Measurements from ENCODE around the gene RNU1-4. TPM values are rescaled to one million over a fixed set of nuclear protein-coding genes. Genes with fewer than 3 reads are reported as not detected.
"Not testable (repeated sequence)": the region's sequence is repeated elsewhere in the genome, so short reads cannot be mapped to it uniquely, and the experiment has no call there.

Gene RNU1-4
- polyA plus RNA-seq, 1 donor (not counting 4 experiments of a cell fraction or from before 2014, with no cell fraction given): 67.0 TPM

DNA sequence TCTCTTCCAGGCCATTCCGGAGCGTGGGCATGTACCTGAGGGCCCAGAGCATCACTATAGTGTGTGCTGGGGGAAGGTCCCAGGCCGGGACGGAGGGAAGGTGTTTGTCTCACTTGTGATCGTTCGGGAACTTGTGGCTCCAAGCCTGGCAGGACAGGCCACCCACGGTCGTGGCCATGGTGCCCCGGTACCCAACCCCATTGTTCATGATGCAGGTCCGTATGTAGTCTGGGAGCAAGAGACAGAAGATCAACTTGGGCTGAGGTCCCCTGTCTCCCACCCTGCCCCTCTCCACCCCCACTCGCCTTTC, 20.1 kb downstream of the RNU1-4 start:
- H3K79me2 ChIP-seq (ENCODE audit: control insufficient read depth, insufficient read depth, low read length); H3K27me3 ChIP-seq (ENCODE audit: control insufficient read depth, extremely low read depth, insufficient read depth, low read length); H3K27ac ChIP-seq (ENCODE audit: control insufficient read depth, insufficient read depth, low read length); H3K9me3 ChIP-seq (ENCODE audit: control insufficient read depth, low read depth, low read length); H3K4me1 ChIP-seq (ENCODE audit: control insufficient read depth, extremely low read depth, insufficient read depth, low read length); H3K9ac ChIP-seq (ENCODE audit: control insufficient read depth, extremely low read depth, insufficient read depth, low read length); H2AFZ ChIP-seq (ENCODE audit: control insufficient read depth, low read length); dilution Hi-C loops (cut with MboI; ENCODE audit: extremely low pct_ligation_motif_present, low sequenced_read_pairs); H3K36me3 ChIP-seq (ENCODE audit: control insufficient read depth in 2 of 2, extremely low read depth in 1 of 2, insufficient read depth in 2 of 2, low read length in 2 of 2); H3K9me1 ChIP-seq (ENCODE audit: control insufficient read depth, extremely low read depth, insufficient read depth, low read length); H4K20me1 ChIP-seq (ENCODE audit: control insufficient read depth, extremely low read depth, insufficient read depth, low read length); FAIRE-seq; H3K4me3 ChIP-seq (ENCODE audit: control insufficient read depth in 2 of 3, extremely low read depth in 1 of 3, insufficient read depth in 2 of 3, low read depth in 1 of 3, low read length in 3 of 3); H3K4me2 ChIP-seq (ENCODE audit: control insufficient read depth, extremely low read depth, insufficient read depth, low read depth, low read length); DNase-seq (ENCODE audit: low read depth, low spot score): not testable (repeated sequence)

- dilution Hi-C loops (cut with MboI; ENCODE audit: extremely low pct_ligation_motif_present, low sequenced_read_pairs); H4K20me1 ChIP-seq (ENCODE audit: control insufficient read depth, extremely low read depth, insufficient read depth, low read length); H3K79me2 ChIP-seq (ENCODE audit: control insufficient read depth, insufficient read depth, low read length); H3K4me3 ChIP-seq (ENCODE audit: control insufficient read depth in 2 of 3, extremely low read depth in 1 of 3, insufficient read depth in 2 of 3, low read depth in 1 of 3, low read length in 3 of 3); H3K27me3 ChIP-seq (ENCODE audit: control insufficient read depth, extremely low read depth, insufficient read depth, low read length); H3K4me1 ChIP-seq (ENCODE audit: control insufficient read depth, extremely low read depth, insufficient read depth, low read length); H3K36me3 ChIP-seq (ENCODE audit: control insufficient read depth in 2 of 2, extremely low read depth in 1 of 2, insufficient read depth in 2 of 2, low read length in 2 of 2); DNase-seq (ENCODE audit: low read depth, low spot score); H3K4me2 ChIP-seq (ENCODE audit: control insufficient read depth, extremely low read depth, insufficient read depth, low read depth, low read length); H2AFZ ChIP-seq (ENCODE audit: control insufficient read depth, low read length); H3K27ac ChIP-seq (ENCODE audit: control insufficient read depth, insufficient read depth, low read length); H3K9ac ChIP-seq (ENCODE audit: control insufficient read depth, extremely low read depth, insufficient read depth, low read length); FAIRE-seq; H3K9me1 ChIP-seq (ENCODE audit: control insufficient read depth, extremely low read depth, insufficient read depth, low read length); H3K9me3 ChIP-seq (ENCODE audit: control insufficient read depth, low read depth, low read length): not testable (repeated sequence)
Observed at GRCh38 chr1:16760801-16761200, 20.5 kb downstream of the RNU1-4 start.

GRCh38 chr1:16764248-16764819, 24.0 kb downstream of the RNU1-4 start:
- dilution Hi-C loops (cut with MboI; ENCODE audit: extremely low pct_ligation_motif_present, low sequenced_read_pairs): not testable (repeated sequence)

GRCh38 chr1:16764820-16765655, 24.7 kb downstream of the RNU1-4 start:
- H3K4me1 ChIP-seq (ENCODE audit: control insufficient read depth, extremely low read depth, insufficient read depth, low read length); H3K27ac ChIP-seq (ENCODE audit: control insufficient read depth, insufficient read depth, low read length); DNase-seq (ENCODE audit: low read depth, low spot score); H3K4me3 ChIP-seq (ENCODE audit: control insufficient read depth in 2 of 3, extremely low read depth in 1 of 3, insufficient read depth in 2 of 3, low read depth in 1 of 3, low read length in 3 of 3); H3K9me3 ChIP-seq (ENCODE audit: control insufficient read depth, low read depth, low read length); H3K9ac ChIP-seq (ENCODE audit: control insufficient read depth, extremely low read depth, insufficient read depth, low read length); H3K79me2 ChIP-seq (ENCODE audit: control insufficient read depth, insufficient read depth, low read length); H3K27me3 ChIP-seq (ENCODE audit: control insufficient read depth, extremely low read depth, insufficient read depth, low read length); FAIRE-seq; H2AFZ ChIP-seq (ENCODE audit: control insufficient read depth, low read length); H4K20me1 ChIP-seq (ENCODE audit: control insufficient read depth, extremely low read depth, insufficient read depth, low read length); dilution Hi-C loops (cut with MboI; ENCODE audit: extremely low pct_ligation_motif_present, low sequenced_read_pairs); H3K36me3 ChIP-seq (ENCODE audit: control insufficient read depth in 2 of 2, extremely low read depth in 1 of 2, insufficient read depth in 2 of 2, low read length in 2 of 2); H3K9me1 ChIP-seq (ENCODE audit: control insufficient read depth, extremely low read depth, insufficient read depth, low read length): not testable (repeated sequence)
- peak overlapping the region; percentile 41 for H3K4me2 ChIP-seq (ENCODE audit: control insufficient read depth, extremely low read depth, insufficient read depth, low read depth, low read length)

More at GRCh38 chr1:16764248-16764819, 24.0 kb downstream of the RNU1-4 start:
- H3K4me3 ChIP-seq (ENCODE audit: control insufficient read depth in 2 of 3, extremely low read depth in 1 of 3, insufficient read depth in 2 of 3, low read depth in 1 of 3, low read length in 3 of 3); H4K20me1 ChIP-seq (ENCODE audit: control insufficient read depth, extremely low read depth, insufficient read depth, low read length); H3K27me3 ChIP-seq (ENCODE audit: control insufficient read depth, extremely low read depth, insufficient read depth, low read length); H3K36me3 ChIP-seq (ENCODE audit: control insufficient read depth in 2 of 2, extremely low read depth in 1 of 2, insufficient read depth in 2 of 2, low read length in 2 of 2); FAIRE-seq; H2AFZ ChIP-seq (ENCODE audit: control insufficient read depth, low read length); H3K27ac ChIP-seq (ENCODE audit: control insufficient read depth, insufficient read depth, low read length); H3K4me2 ChIP-seq (ENCODE audit: control insufficient read depth, extremely low read depth, insufficient read depth, low read depth, low read length); H3K9me1 ChIP-seq (ENCODE audit: control insufficient read depth, extremely low read depth, insufficient read depth, low read length); H3K4me1 ChIP-seq (ENCODE audit: control insufficient read depth, extremely low read depth, insufficient read depth, low read length); H3K79me2 ChIP-seq (ENCODE audit: control insufficient read depth, insufficient read depth, low read length); H3K9me3 ChIP-seq (ENCODE audit: control insufficient read depth, low read depth, low read length); DNase-seq (ENCODE audit: low read depth, low spot score); H3K9ac ChIP-seq (ENCODE audit: control insufficient read depth, extremely low read depth, insufficient read depth, low read length): not testable (repeated sequence)

Data from keratinocyte (primary cell).